NOMO-1 treated with dmso at 0.1 percent for 144 hours (cell line): ENCODE measurements around the gene KCTD6.

Experiments used
- DNase-seq: peaks from one replicate; lab custom pipeline; 2025; ENCODE audit not compliant: unreplicated experiment; lab: John Stamatoyannopoulos, UW

KCTD6 gene

GRCh38 chr3:58485801-58486435, 6.0 kb upstream of the KCTD6 start:
- DNase-seq: no peak

- no peak for DNase-seq
These were observed 4.6 kb upstream of the KCTD6 start for GRCh38 chr3:58487140-58487886.

GRCh38 chr3:58488967-58489366, 2.9 kb upstream of the KCTD6 start:
- DNase-seq: no peak

- no peak for DNase-seq
These were observed 915 bp upstream of the KCTD6 start for GRCh38 chr3:58490860-58491501.

GRCh38 chr3:58492494-58492905, 604 bp downstream of the KCTD6 start:
- no peak for DNase-seq

GRCh38 chr3:58494107-58494506, 2.2 kb downstream of the KCTD6 start:
- no peak for DNase-seq

- DNase-seq: no peak
These were observed 3.2 kb downstream of the KCTD6 start for GRCh38 chr3:58495101-58495500.

GRCh38 chr3:58496206-58496857, 4.4 kb downstream of the KCTD6 start:
- no peak for DNase-seq

GRCh38 chr3:58497097-58497496, 5.2 kb downstream of the KCTD6 start:
- DNase-seq: no peak

GRCh38 chr3:58502872-58503271, 11.0 kb downstream of the KCTD6 start:
- no peak for DNase-seq

GRCh38 chr3:58507356-58508078, 15.6 kb downstream of the KCTD6 start:
- no peak for DNase-seq

- no peak for DNase-seq
These were observed 16.5 kb downstream of the KCTD6 start for GRCh38 chr3:58508437-58508836.

- no peak for DNase-seq
These were observed 22.5 kb downstream of the KCTD6 start for GRCh38 chr3:58514405-58514804.

- no peak for DNase-seq
These were observed 26.4 kb downstream of the KCTD6 start for GRCh38 chr3:58518291-58518789.

- no peak for DNase-seq
These were observed 27.9 kb downstream of the KCTD6 start for GRCh38 chr3:58519668-58520402.

- DNase-seq: no peak
These were observed 28.8 kb downstream of the KCTD6 start for GRCh38 chr3:58520403-58521335.

- DNase-seq: no peak
These were observed 29.4 kb downstream of the KCTD6 start for GRCh38 chr3:58521336-58521670.

GRCh38 chr3:58521917-58522631, 30.2 kb downstream of the KCTD6 start:
- DNase-seq: no peak
